ENCODE measurements around the gene CEP112.
"Not testable (repeated sequence)": the region's sequence is repeated elsewhere in the genome, so short reads cannot be mapped to it uniquely, and the experiment has no call there.

The CEP112 gene

GRCh38 chr17:65681763-65682162 is 510.2 kb downstream of the CEP112 start:
- DNase-seq (ENCODE audit: low spot score): not testable (repeated sequence)

DNA sequence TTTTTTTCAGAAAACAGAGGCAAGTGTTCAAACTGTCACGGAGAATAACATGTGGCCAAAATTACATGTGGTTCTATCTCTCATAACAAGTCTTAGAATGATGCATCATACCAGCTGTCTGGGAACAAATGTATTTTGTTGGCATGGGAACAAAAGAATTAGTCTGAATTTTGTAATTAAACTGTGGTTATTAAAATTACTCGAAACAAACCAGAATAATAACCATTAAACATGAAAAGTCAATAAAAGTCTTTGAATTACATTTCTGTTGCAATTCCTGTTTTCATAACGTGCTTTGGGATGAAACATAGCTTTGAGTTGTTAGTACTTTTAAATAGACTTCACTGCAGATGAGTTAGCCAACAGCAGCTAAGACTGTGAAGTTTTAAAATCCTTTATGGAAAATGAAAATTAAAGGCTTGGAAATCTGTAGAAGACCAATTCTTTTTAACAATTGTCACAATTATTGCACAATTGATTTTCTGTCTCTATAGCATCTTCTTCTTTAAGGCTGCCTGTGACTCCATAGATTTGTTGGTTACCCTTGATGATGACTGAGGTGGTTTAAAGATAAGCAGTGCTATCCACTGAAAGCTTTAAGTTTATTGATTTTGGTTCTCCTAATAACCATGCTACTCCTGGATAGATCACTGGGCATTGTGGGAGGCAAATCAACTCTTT is 512.6 kb downstream of the CEP112 start:
- DNase-seq (ENCODE audit: low spot score): no peak

DNA sequence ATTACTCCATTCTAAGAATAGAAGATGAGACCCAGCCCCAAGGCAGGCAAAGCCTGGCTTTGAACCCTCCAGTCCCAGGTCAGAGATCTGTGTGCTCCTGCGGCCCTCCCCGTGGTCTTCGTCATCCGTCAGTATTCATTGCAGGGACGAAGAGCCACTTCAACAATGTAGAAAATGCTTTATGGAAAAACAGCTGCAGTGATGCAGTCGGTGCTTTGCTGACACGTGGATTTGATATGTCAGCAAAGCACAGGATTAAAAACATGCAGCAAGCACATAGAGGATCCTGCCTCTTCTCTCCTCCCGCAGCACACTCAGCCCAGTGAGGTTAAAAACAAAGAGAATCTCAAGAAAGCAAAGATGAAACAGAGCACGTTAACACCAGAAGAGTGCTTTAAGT is 513.4 kb downstream of the CEP112 start:
- DNase-seq (ENCODE audit: low spot score): peak; percentile 32

GRCh38 chr17:65677932-65678331 is 514.0 kb downstream of the CEP112 start:
- peak; percentile 18 for DNase-seq (ENCODE audit: low spot score)

DNA sequence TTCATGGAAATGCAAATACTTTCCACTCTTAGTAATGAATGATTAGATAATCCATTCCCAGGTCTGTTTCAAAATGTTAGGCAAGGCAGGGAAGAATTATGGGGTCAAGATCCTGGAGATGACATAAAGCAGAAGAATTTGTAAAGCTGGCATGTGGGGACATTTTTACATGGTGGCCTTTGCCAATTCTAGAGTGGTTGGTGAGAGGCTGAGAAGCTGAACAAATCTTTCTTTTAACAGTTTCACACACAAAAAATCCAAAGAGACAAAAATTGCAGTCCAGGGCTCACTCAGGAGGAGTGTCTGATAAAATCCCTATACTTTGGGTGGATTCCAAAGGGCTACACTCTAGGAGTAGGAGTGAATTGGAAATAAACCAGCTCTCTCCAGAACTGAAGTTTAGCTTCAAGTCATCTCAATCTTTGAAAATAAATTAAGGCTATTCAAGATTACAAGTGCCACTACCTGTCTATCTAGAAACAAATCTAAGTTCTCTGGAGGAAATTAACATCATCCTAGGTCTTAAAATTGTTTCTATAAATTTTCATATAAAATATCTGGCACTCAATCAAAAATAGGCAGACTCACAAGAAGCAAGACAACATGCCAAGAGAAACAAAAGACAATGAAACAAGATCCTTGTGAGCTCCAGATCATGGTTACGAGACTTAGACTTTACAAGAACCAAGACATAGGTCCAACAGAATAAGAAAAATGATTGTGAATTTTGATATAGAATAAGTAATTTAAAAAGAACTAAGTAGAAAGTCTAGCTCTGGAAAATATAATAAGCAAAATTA is 517.5 kb downstream of the CEP112 start:
- DNase-seq (ENCODE audit: low spot score): peak; percentile 22

DNA sequence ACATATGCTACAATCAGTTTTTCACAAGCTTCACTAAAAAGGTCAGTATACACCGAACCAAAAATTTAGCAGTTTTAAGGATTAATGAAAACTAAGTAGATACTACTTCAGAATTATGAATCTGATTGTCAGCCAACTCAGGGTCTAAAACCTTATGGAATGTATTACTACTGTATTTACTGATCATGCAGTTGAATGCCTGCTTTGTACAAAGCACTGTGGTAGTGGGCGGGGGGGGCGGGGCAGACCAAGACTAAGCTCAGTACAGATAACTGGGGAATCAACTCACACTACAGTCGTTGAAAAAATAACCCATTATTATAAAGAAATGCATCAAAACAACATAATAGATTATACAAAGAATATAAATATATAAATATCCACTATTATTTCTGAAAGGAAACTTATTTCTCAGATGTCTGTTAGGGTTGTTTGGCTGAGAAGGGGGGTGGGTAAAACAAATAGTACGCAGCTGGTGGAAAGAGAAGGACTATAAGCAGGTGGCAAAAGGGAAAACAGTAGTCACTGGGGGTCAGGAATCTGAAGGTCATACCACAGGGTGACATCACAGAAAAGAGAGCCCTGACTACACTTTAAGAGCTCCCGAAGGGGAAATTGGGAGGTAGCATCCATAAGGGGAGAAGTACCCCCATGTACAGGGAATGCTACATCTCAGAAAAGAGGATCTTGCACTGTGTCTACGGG is 521.1 kb downstream of the CEP112 start:
- no peak for DNase-seq (ENCODE audit: low spot score)

DNA sequence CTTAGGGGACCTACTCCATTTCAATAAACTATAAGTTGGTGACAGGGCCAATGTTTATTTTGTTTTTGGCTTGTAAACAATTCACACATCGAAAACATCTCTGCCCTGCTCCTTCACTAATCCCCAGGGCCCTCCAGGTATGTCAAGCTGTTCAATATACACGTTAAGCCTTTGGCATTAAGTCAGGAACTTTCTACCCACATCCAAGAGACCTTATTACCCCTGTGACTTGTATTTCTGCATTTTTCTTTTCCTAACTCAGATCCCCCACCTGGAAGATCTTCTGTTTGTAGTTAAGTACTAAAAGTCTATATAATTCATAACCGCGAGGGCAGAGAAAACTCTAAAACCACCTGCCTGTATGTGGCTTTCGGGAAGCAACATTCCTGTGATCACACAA is 523.7 kb downstream of the CEP112 start:
- DNase-seq (ENCODE audit: low spot score): no peak

GRCh38 chr17:65667656-65668055 is 524.3 kb downstream of the CEP112 start:
- no peak for DNase-seq (ENCODE audit: low spot score)

GRCh38 chr17:65666876-65667321 is 525.0 kb downstream of the CEP112 start:
- DNase-seq (ENCODE audit: low spot score): no peak

GRCh38 chr17:65665966-65666365 is 526.0 kb downstream of the CEP112 start:
- DNase-seq (ENCODE audit: low spot score): no peak

DNA sequence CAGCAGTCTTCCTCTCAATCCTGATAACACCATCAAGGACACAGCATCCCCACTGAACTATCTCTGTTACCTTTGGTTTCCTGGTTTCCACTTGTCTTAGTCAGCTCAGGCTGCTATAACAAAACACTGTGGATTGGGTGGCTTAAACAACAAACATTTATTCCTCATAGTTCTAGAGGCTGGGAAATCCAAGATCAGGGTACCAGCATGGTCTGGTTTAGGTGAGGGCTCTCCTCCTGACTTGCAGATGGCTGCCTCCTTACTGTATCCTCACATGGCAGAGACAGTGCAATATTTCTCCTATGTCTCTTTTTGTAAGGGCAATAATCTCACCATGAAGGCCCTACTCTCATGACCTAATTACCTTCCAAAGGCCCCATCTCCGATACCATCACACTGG is 527.2 kb downstream of the CEP112 start:
- no peak for DNase-seq (ENCODE audit: low spot score)

- peak; percentile 23 for DNase-seq (ENCODE audit: low spot score)
These were observed 527.7 kb downstream of the CEP112 start for GRCh38 chr17:65664266-65664665.

DNA sequence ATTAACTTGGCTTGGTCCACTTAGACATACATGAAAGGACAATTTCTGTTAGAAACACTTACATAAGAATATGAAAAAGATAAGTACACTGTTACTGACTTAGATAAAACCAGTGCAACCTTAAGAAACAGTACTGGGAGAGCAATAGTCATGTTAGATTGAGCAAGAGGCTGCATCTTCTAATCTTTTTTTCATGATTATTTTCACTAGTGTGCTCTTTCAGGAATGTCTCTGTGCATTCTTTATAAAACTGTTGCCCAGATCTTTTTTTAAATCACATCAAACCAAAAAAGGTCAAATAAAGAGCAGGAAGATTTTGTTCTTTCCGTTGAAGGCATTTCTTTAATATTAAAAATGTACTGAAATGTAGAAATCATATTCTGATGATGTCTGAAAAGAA is 529.7 kb downstream of the CEP112 start:
- DNase-seq (ENCODE audit: low spot score): peak; percentile 72

GRCh38 chr17:65660947-65661346 is 531.0 kb downstream of the CEP112 start:
- peak; percentile 74 for DNase-seq (ENCODE audit: low spot score)

- DNase-seq (ENCODE audit: low spot score): no peak
These were observed 531.9 kb downstream of the CEP112 start for GRCh38 chr17:65660078-65660477.

- DNase-seq (ENCODE audit: low spot score): no peak
These were observed 532.4 kb downstream of the CEP112 start for GRCh38 chr17:65659512-65659911.

- no peak for DNase-seq (ENCODE audit: low spot score)
These were observed 534.6 kb downstream of the CEP112 start for GRCh38 chr17:65657251-65657828.

DNA sequence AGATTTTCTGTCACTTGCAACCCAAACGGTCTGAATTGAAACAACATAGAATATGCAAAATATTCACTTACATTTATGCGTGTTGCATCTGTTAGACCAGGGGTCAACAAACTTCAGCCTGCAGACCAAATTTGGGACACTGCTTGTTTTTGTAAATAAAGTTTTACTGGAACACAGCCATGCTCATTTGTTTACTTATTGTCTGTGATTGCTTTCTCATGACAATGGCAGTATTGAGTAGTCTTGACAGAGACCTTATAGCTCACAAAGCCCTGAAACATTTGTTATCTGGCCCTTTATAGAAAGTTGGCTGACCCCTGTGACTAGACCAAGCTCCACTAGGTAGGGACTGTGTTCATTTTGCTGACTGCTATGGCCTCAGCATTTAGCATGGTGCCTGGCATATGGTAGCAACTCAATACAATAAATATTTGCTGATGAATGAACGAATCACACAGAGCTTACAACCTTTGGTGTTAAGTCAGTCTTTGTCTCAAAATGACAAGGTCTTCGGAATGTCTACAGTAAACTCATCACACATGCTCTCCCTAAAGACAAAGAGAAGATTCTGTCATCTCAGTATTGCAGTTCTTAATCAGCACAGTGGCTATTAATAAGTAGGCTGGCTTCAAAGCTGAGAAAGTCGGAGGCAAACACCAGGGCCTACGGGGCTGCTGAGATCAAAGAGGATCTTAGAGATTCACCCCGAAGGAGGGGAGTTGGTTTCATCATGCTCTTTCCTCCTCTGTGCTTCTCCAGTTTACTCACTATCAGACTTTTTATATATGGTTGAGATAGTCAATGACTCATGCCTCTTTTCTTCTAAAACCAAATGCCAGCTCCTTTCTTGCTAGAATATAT is 535.3 kb downstream of the CEP112 start:
- no peak for DNase-seq (ENCODE audit: low spot score)

GRCh38 chr17:65655706-65656105 is 536.2 kb downstream of the CEP112 start:
- DNase-seq (ENCODE audit: low spot score): no peak

DNA sequence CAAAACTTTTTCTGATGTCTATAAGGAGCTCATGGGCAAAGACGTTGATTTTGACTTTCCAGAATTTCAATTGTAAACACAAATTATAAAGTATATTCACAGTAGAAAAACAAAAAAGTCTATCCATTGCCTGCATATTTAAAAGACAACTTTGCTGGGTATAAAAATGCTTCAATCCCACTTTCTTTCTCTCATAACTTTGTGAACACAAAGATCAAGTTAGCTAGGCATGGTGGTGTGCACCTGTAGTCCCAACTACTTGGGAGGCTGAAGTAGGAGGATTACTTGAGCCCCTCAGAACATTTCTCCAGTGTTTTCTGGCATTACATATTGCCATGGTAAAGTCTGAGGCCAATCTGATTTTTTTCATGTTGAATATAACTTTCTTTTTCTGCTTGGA is 547.4 kb downstream of the CEP112 start:
- DNase-seq (ENCODE audit: low spot score): no peak

DNA sequence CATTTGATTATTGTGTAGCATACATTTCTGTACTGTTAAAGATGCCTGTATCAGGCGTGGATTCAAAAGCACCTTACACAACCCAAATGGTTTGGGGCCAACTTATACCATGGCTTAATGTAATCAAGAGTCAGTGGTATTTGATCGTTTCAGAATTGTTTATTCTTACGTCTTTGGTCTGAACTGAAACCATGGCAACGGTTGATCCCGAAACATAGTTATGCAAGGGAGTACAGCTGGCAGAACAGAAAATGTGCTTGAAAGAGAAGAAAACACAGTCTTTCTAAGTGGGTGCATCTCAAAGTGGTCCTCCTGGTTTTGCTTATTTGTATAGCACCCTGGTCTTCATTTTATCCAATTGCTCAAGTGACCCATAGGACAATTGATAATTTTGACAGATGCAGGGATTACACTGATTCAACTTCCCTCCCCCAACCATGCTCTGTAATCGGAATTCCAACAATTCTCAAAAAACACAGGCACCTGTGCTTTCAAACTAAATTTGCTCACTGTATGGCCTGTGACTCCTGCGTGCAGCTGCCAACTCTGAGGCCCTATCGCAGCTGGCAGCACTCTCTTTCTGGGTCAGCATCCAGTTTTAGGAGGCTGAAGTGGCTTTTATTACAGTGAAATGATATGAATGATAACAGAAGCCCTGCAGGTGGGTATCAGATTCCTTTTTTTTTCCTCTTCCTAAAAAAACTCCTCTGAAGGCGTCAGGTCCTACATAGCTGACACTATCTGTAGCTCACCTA is 553.5 kb downstream of the CEP112 start:
- no peak for DNase-seq (ENCODE audit: low spot score)

Data from AG20443 (cell line).